Body of pancreas (tissue), 4 donors: Measurements from ENCODE around the gene WDR1. TPM values are rescaled to one million over a fixed set of nuclear protein-coding genes. Genes with fewer than 3 reads are reported as not detected.
A peak's percentile ranks its signal among the peaks of the same experiment; 100 is the strongest.

Experiments
- ATAC-seq: fragments of 150-250 bp; one replicate; pipeline ENCODE4 v1.9.1; 2016
- DNase-seq, 4 donors: peaks; one replicate each; pipeline ENCODE4 v3.0.0-alpha.2; 2019
- H3K27ac ChIP-seq, 4 donors: fragments of 200-600 bp; sonication (generic); 1 replicate in 3 of 4; 2 replicates in 1 of 4; pipeline versions ENCODE4 v1.5.1 to v1.6.1; 2016 to 2019; ENCODE audit warnings: mild to moderate bottlenecking in 1 of 4, mixed read lengths in 1 of 4, moderate library complexity in 1 of 4
- H3K27me3 ChIP-seq, 2 donors: fragments of 200-600 bp; sonication (generic); one replicate each; pipeline ENCODE4 v1.6.0; 2016; ENCODE audit warnings: mild to moderate bottlenecking in 1 of 2
- H3K36me3 ChIP-seq, 2 donors: fragments of 200-600 bp; sonication (generic); replicated peaks in 1 of 2; 2 replicates each; pipeline ENCODE4 v1.5.1; 2016; ENCODE audit warnings: low read depth in 2 of 2; ENCODE audit not compliant: insufficient read depth in 1 of 2
- H3K4me1 ChIP-seq: fragments of 200-600 bp; sonication (generic); one replicate; pipeline ENCODE4 v1.6.0; 2016
- H3K4me3 ChIP-seq, 2 donors: fragments of 200-600 bp; sonication (generic); 1 replicate in 1 of 2; 2 replicates in 1 of 2; pipeline ENCODE4 v1.5.1; 2016 to 2019
- H3K9me3 ChIP-seq, 3 donors: fragments of 200-600 bp; sonication (generic); 1 replicate in 2 of 3; 2 replicates in 1 of 3; pipeline ENCODE4 v1.5.1; 2016
- POLR2A ChIP-seq, 3 donors: fragments of 450-650 bp; IDR thresholded peaks; one replicate each; pipeline ENCODE4 v1.6.1; 2016; ENCODE audit warnings: antibody characterized with exemption in 3 of 3, mild to moderate bottlenecking in 2 of 3
- WGBS, 2 donors: methylation state at CpG; one replicate each; pipeline ENCODE4 v1.1.5; 2017; 5-methylcytosine and 5-hydroxymethylcytosine counted together
- intact Hi-C: fragments of 100-400 bp; cut with DNase I; formaldehyde crosslinking; loops from one replicate; pipeline ENCODE4 v1.15.1; 2023
- total RNA-seq, 2 donors: library from RNA; depleted of rRNA; stranded (reverse); fragments of >200 nt; gene quantifications; one replicate each; pipeline ENCODE4 v1.1.0, GENCODE V29; 2016
- TF ChIP-seq, protein P1 (sequence below), 7 experiments: fragments of 450-650 bp in 4 of 7; fragments of 200-600 bp in 3 of 7; sonication (generic) in 3 of 7; IDR thresholded peaks; one replicate each; pipeline ENCODE4 v1.5.1; 2016 to 2019; ENCODE audit warnings: antibody characterized with exemption in 7 of 7

WDR1 gene
- total RNA-seq, 2 donors from 2014 or later: 46.1 to 51.9 TPM

DNA sequence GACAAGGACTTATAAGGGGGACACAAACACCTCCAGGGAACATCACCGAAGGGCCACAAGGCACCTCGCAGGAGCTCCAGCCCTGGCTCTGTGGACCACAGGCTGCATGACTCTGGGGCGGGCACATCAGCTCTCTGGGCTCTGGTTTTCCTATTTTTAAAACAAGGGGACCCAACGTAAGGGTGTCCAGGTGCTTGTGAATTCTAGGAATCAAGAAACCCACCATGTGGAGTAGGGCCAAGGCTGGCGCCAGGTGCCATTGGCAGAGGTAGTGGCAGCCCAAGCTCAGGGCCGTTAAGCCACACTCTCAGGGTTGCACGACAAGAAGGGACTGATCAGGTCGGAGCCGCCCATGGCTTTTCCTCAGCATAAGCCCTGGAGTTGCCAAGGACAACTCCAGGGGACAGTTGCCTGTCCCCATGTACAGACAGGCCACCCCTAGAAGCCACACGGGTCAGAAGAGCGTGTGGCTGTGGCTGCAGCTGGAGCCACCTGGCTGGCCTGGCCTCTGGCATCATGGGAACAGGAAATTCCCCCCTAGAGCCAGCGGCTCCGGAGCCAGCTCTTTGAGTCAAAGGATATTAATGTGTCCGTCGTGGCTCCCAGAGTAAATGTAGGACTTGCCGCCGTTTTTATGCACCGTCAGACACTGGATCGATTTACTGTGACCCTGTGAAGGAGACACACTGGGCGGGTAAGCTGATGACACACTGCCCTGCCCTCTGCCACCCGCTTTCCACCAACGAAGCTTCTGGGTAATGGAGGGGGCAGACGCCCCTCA, 32.5 kb downstream of the WDR1 start:
- no peaks in the 10 kb centered on the region for H3K27me3 ChIP-seq
- no peaks in the 10 kb centered on the region for H3K9me3 ChIP-seq
- DNase-seq (peak in 2 of 4 donors; percentile 3 to 8), ATAC-seq (no peak)
- 83 to 93% methylated on average over 16 to 23 of the region's 23 CpGs for WGBS, 2 donors
- no peak overlapping the region for H3K4me3 ChIP-seq
- peaks cover 6 to 61% of the 10 kb centered on the region in 2 donors for H3K36me3 ChIP-seq
- TF ChIP-seq, protein P1, sequence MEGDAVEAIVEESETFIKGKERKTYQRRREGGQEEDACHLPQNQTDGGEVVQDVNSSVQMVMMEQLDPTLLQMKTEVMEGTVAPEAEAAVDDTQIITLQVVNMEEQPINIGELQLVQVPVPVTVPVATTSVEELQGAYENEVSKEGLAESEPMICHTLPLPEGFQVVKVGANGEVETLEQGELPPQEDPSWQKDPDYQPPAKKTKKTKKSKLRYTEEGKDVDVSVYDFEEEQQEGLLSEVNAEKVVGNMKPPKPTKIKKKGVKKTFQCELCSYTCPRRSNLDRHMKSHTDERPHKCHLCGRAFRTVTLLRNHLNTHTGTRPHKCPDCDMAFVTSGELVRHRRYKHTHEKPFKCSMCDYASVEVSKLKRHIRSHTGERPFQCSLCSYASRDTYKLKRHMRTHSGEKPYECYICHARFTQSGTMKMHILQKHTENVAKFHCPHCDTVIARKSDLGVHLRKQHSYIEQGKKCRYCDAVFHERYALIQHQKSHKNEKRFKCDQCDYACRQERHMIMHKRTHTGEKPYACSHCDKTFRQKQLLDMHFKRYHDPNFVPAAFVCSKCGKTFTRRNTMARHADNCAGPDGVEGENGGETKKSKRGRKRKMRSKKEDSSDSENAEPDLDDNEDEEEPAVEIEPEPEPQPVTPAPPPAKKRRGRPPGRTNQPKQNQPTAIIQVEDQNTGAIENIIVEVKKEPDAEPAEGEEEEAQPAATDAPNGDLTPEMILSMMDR (IDR thresholded peaks at IDR 0.05): no peak
- no peak for TF ChIP-seq POLR2A (IDR thresholded peaks at IDR 0.05)
- intact Hi-C loops: no loop called here
- no peak overlapping the region for H3K27ac ChIP-seq
- peaks cover 5% of the 10 kb centered on the region for H3K4me1 ChIP-seq

DNA sequence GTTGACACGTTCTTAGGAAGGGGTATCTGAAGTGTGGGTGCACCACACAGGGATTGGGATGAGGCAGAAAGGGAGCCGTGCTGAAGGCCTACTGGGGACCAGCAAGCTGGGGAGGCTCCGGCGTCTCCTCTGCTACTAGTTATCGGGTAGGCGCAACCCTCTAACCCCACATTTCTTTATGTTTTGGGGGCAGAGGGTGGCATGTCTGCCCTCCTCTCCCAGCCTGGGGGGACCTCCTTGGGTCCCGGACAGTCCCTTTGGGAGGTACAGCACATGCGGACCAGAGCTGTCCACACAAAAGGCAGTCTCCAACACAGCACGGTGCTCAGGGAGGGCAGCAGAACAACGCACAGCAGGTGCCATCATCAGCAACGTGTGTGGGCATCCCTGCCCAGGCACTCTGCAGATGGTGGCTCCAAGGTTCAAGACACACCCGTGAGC, 33.2 kb downstream of the WDR1 start:
- Histone ChIP-seq H3K9me3 (no peaks in the 10 kb centered on the region), H3K4me1 (no peaks in the 10 kb centered on the region), H3K4me3 (no peak overlapping the region), H3K27ac (no peak overlapping the region), H3K27me3 (no peaks in the 10 kb centered on the region), H3K36me3 (peaks cover 5 to 66% of the 10 kb centered on the region in 2 donors)
- no peak for TF ChIP-seq POLR2A (IDR thresholded peaks at IDR 0.05)
- TF ChIP-seq, protein P1 (IDR thresholded peaks at IDR 0.05): no peak
- 89 to 92% methylated on average over 8 to 12 of the region's 12 CpGs for WGBS, 2 donors
- ATAC-seq (no peak), DNase-seq (peak in 3 of 4 donors; percentile 2 to 9 (median 5))
- intact Hi-C loops: no loop called here

DNA sequence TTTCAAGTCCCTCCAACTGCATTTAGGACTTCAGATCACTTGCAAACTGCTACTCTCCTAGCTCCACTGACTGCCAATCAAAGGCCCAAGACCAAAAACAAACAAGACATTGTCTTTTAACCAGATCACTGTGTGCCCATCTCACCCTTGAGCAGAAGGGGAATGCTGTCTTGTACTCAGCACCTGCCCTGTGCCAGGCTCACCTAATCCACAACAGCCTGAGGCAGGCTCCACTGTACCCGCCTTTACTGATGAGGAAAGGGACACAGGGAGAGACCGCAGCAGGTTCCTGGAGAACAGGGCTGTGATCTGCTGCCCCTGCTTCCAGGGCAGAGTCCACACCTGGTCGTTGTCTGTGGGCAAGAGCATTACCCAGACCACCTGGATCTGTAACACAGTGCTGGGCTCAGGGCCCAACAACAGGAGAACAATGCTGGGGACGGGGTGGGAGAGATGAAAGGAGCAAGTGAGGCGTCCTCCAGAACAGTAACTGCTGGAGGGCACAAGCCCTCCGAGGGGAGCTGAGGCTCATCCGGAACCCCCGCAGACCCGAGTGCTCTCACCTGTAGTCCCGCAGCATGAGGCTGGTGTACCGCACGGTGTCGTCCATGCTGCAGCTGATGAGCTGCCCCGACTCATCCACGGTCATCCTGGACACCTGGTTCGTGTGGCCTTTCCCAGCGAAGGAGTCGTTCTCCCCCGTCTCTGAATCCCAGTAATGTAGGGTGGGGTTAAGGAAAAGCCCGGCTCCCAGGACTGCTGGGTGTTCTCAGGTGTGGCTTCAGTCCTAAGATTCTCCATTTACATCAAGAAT, 33.9 kb downstream of the WDR1 start:
- Histone ChIP-seq H3K4me1 (no peaks in the 10 kb centered on the region), H3K4me3 (no peak overlapping the region), H3K9me3 (no peaks in the 10 kb centered on the region), H3K27ac (no peak overlapping the region), H3K36me3 (peaks cover 0 to 66% of the 10 kb centered on the region in 2 donors), H3K27me3 (no peaks in the 10 kb centered on the region)
- ATAC-seq: no peak
- intact Hi-C loops: no loop called here
- DNase-seq: peak in 3 of 4 donors; percentile 3 to 9 (median 4)
- TF ChIP-seq POLR2A (IDR thresholded peaks at IDR 0.05): no peak
- TF ChIP-seq, protein P1 (IDR thresholded peaks at IDR 0.05): no peak
- WGBS, 2 donors: 95% methylated on average over 20 of the region's 20 CpGs

DNA sequence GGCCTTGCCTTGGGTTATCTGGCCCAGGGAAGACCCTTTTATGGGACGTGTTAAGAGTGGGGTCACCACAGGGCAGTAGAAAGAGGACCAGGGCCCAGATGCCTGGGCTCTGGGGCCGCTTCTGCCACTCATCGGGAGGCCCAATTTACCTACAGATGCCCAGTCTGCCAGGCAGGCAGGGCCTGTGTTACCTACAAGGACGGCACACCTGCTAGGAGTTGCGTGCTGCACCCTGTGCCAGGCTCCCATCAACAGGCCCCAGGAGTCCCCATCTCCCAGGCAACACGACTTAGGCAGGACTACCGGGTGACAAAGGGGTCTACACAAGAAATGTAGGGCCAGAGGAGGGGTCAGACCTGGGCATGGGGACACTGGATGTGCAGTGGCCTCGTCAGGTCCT, 34.6 kb downstream of the WDR1 start:
- Histone ChIP-seq H3K9me3 (no peaks in the 10 kb centered on the region), H3K27ac (no peak overlapping the region), H3K36me3 (peaks cover 3 to 65% of the 10 kb centered on the region in 2 donors), H3K4me1 (no peaks in the 10 kb centered on the region), H3K27me3 (no peaks in the 10 kb centered on the region), H3K4me3 (no peak overlapping the region)
- peak in 2 of 4 donors; percentile 2 to 8 for DNase-seq
- TF ChIP-seq, protein P1 (IDR thresholded peaks at IDR 0.05): no peak
- TF ChIP-seq POLR2A (IDR thresholded peaks at IDR 0.05): no peak
- ATAC-seq: no peak
- 81 to 89% methylated on average over 3 to 8 of the region's 8 CpGs for WGBS, 2 donors
- intact Hi-C loops: no loop called here
